ENCODE measurements around the gene ACKR1. TPM values are rescaled to one million over a fixed set of nuclear protein-coding genes. Genes with fewer than 3 reads are reported as not detected.

Gene ACKR1
- total RNA-seq, 4 donors from 2014 or later: 128 to 363 (median 212) TPM

DNA sequence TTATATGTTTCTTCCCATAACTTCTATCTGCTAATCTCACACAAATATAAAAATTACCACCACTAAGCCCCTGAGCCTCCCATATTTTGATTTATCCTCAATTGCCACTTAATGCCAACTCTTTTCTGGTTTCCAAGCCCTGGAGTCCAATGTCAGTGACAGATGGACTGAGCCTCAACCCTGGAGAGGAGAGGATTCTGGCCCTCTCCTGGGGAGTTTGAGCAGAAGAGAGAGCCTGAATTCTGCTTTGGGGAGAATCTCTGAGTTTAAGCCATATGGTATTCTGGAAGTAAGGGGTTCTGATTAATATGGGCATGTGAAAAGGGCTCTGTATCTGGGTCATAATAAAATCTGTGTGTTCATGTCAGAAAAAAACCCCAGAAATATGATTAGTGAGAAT is 24.8 kb upstream of the ACKR1 start:
- Histone ChIP-seq H3K4me3 (no peak overlapping the region), H3K27ac (no peak overlapping the region), H3K4me1 (peaks cover 0 to 5% (median 0%) of the 10 kb centered on the region in 4 donors), H3K27me3 (no peaks in the 10 kb centered on the region), H3K9me3 (no peaks in the 10 kb centered on the region), H3K36me3 (no peaks in the 10 kb centered on the region)
- no peak for DNase-seq (ENCODE audit: low spot score in 2 of 2)
- TF ChIP-seq POLR2A (IDR thresholded peaks at IDR 0.05): no peak
- TF ChIP-seq CTCF (IDR thresholded peaks at IDR 0.05): no peak
- TF ChIP-seq EP300 (IDR thresholded peaks at IDR 0.05): no peak

DNA sequence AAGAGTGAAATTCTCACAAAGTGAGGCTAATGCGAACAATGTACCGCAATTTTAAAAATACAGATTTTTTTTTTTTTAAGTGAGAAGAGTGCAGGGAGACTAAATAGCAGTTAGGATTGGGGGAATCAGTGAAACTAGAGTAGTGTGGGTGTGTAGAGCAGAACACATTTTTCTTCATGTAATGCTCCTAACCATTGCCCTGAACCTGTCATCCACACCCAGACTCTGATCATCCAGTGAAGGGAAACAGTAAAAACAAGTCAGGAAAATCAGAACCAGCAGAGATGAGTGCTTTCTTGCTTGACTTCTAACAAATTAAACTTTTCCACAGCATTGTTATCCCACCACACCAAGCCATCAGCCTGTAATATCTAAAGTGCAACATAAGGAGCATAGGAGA is 24.2 kb upstream of the ACKR1 start:
- no peak for DNase-seq (ENCODE audit: low spot score in 2 of 2)
- 94 to 96% methylated on average over 2 of the region's 2 CpGs for WGBS, 2 donors
- Histone ChIP-seq H3K4me3 (no peak overlapping the region), H3K4me1 (no peaks in the 10 kb centered on the region), H3K36me3 (no peaks in the 10 kb centered on the region), H3K27ac (no peak overlapping the region), H3K27me3 (no peaks in the 10 kb centered on the region), H3K9me3 (no peaks in the 10 kb centered on the region)
- TF ChIP-seq EP300 (IDR thresholded peaks at IDR 0.05) (no peak), CTCF (IDR thresholded peaks at IDR 0.05) (no peak), POLR2A (IDR thresholded peaks at IDR 0.05) (no peak)

GRCh38 chr1:159181328-159182024 is 23.2 kb upstream of the ACKR1 start:
- no peak overlapping the region for H3K4me3 ChIP-seq
- TF ChIP-seq EP300 (IDR thresholded peaks at IDR 0.05) (no peak), POLR2A (IDR thresholded peaks at IDR 0.05) (no peak), CTCF (IDR thresholded peaks at IDR 0.05) (no peak)
- no peak for DNase-seq (ENCODE audit: low spot score in 2 of 2)
- no peaks in the 10 kb centered on the region for H3K36me3 ChIP-seq
- 38 to 55% methylated on average over 4 of the region's 4 CpGs for WGBS, 2 donors
- no peak overlapping the region for H3K27ac ChIP-seq
- no peaks in the 10 kb centered on the region for H3K9me3 ChIP-seq
- no peaks in the 10 kb centered on the region for H3K4me1 ChIP-seq
- no peaks in the 10 kb centered on the region for H3K27me3 ChIP-seq

DNA sequence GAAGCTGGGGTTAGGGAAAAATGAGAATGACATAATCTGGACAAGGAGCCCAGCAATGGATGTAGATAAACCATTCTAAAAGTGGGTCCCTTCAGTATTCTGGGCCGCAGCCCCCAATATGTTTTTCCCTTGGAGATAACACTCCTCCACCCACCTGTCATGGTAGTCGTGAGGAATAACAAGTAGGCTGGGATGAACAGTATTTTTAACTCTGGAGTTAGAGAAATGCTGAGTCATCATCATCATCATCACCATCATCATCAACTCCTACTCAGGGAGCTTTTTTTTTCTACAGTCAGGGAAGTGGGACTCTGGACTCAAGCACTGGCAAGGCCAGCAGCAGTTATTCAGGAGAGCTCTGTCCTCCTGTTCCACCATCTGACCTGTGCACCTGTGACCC is 20.5 kb upstream of the ACKR1 start:
- Histone ChIP-seq H3K9me3 (no peaks in the 10 kb centered on the region), H3K36me3 (no peaks in the 10 kb centered on the region), H3K27me3 (no peaks in the 10 kb centered on the region), H3K4me3 (no peak overlapping the region), H3K4me1 (peaks cover 0 to 18% (median 0%) of the 10 kb centered on the region in 4 donors), H3K27ac (no peak overlapping the region)
- 63 to 71% methylated on average over 2 of the region's 2 CpGs for WGBS, 2 donors
- no peak for TF ChIP-seq EP300 (IDR thresholded peaks at IDR 0.05)
- no peak for TF ChIP-seq POLR2A (IDR thresholded peaks at IDR 0.05)
- TF ChIP-seq CTCF (IDR thresholded peaks at IDR 0.05): no peak
- DNase-seq (ENCODE audit: low spot score in 2 of 2): no peak

DNA sequence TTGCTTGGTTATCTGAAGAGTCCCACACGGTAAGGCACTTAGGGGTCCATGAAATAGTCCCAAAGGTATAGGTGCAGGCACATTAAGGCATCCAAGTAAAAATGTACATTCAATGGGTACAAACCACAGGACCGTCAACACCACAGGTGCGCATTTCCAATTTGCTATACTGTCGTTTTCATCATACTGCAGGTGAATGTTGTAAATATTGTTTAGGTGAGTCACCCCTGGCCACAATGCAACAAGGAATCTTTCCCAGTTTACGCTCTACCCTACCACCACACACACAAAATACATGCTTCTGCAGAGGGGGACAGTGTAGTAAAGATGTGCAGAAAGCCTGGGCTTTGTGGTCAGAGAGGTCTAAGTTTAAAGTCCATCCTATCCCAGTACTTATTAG is 19.6 kb upstream of the ACKR1 start:
- Histone ChIP-seq H3K27ac (no peak overlapping the region), H3K4me1 (peaks cover 0 to 18% (median 0%) of the 10 kb centered on the region in 4 donors), H3K36me3 (no peaks in the 10 kb centered on the region), H3K4me3 (no peak overlapping the region), H3K9me3 (no peaks in the 10 kb centered on the region), H3K27me3 (no peaks in the 10 kb centered on the region)
- TF ChIP-seq POLR2A (IDR thresholded peaks at IDR 0.05) (no peak), CTCF (IDR thresholded peaks at IDR 0.05) (no peak), EP300 (IDR thresholded peaks at IDR 0.05) (no peak)
- 89% methylated on average over 5 of the region's 5 CpGs for WGBS, 2 donors
- no peak for DNase-seq (ENCODE audit: low spot score in 2 of 2)
